GM12878 (cell line): Measurements from ENCODE around the gene GREM1. TPM values are rescaled to one million over a fixed set of nuclear protein-coding genes. Genes with fewer than 3 reads are reported as not detected.
A peak's percentile ranks its signal among the peaks of the same experiment; 100 is the strongest.

ENCODE experiments used
- ATAC-seq: fragments of 200-7000 bp; cut with Tn5 transposase; 3 replicates; pipeline ENCODE4 v1.9.1; 2020; ENCODE audit warnings: mild to moderate bottlenecking, moderate library complexity
- BruUV-seq: library from RNA; stranded (reverse); fragments of 400-500 nt; replicated peaks from 2 replicates; lab custom pipeline; 2021; lab: Mats Ljungman, UMichigan
- CTCF ChIA-PET: fragments of 300-600 bp; sonication (Branson Sonifier 250); formaldehyde crosslinking; extraction: SDS; loops from one replicate; lab custom pipeline; 2021; ENCODE audit warnings: inconsistent platforms; lab: Yijun Ruan, JAX
- POLR2A ChIA-PET: fragments of 350-600 bp; formaldehyde crosslinking; extraction: SDS; loops from one replicate; lab custom pipeline; 2021; ENCODE audit warnings: inconsistent platforms; lab: Charles Lee
- RAD21 ChIA-PET: fragments of 300-600 bp; sonication (Branson Sonifier 250); formaldehyde crosslinking; loops from one replicate; lab custom pipeline; 2023; ENCODE audit warnings: antibody characterized with exemption; ENCODE audit not compliant: unreplicated experiment; lab: Charles Lee
- SMC1A ChIA-PET: fragments of 300-600 bp; sonication (Branson Sonifier 250); formaldehyde crosslinking; loops from one replicate; lab custom pipeline; 2023; ENCODE audit not compliant: unreplicated experiment, uncharacterized antibody; lab: Charles Lee
- DNase-seq: peaks from one replicate; pipeline ENCODE4 v3.0.0-alpha.2; 2011; ENCODE audit warnings: low read depth, low spot score
- FAIRE-seq: peaks from 3 replicates; lab custom pipeline; 2011; peaks lifted over from hg19 to GRCh38; lab: Jason Lieb, UNC
- H2AFZ ChIP-seq: 2 replicates; pipeline ENCODE4 v1.6.0; 2011; ENCODE audit warnings: low read depth, low read length, control low read depth; ENCODE audit not compliant: control insufficient read depth
- H3K27ac ChIP-seq: 2 replicates; pipeline ENCODE4 v1.5.1; 2011; ENCODE audit warnings: control low read depth; ENCODE audit not compliant: control insufficient read depth, insufficient read depth
- H3K27me3 ChIP-seq, 2 experiments: replicated peaks in 1 of 2; 2 replicates each; pipeline versions ENCODE4 v1.6.0 to v1.6.1; 2011; ENCODE audit warnings: low read length in 1 of 2; ENCODE audit not compliant: control insufficient read depth in 2 of 2, insufficient read depth in 2 of 2
- H3K36me3 ChIP-seq, 2 experiments: 2 replicates each; pipeline ENCODE4 v1.5.1; 2011; ENCODE audit warnings: low read length in 1 of 2; ENCODE audit not compliant: control insufficient read depth in 2 of 2, insufficient read depth in 2 of 2
- H3K4me1 ChIP-seq: 2 replicates; pipeline ENCODE4 v1.6.1; 2011; ENCODE audit warnings: mild to moderate bottlenecking, low read length, moderate library complexity, mixed read lengths; ENCODE audit not compliant: control insufficient read depth, insufficient read depth
- H3K4me2 ChIP-seq: 2 replicates; pipeline ENCODE4 v1.6.0; 2011; ENCODE audit warnings: control low read depth; ENCODE audit not compliant: control insufficient read depth, insufficient read depth
- H3K4me3 ChIP-seq: fragments of 200-600 bp; sonication (generic); 2 replicates; pipeline ENCODE4 v1.5.1; 2016
- H3K79me2 ChIP-seq: 2 replicates; pipeline ENCODE4 v1.6.0; 2011; ENCODE audit warnings: low read length; ENCODE audit not compliant: control insufficient read depth, insufficient read depth
- H3K9ac ChIP-seq: 2 replicates; pipeline ENCODE4 v1.8.0; 2011; ENCODE audit warnings: low read length, control low read depth, mixed read lengths; ENCODE audit not compliant: control insufficient read depth, insufficient read depth
- H3K9me3 ChIP-seq: replicated peaks from 3 replicates; pipeline ENCODE4 v1.5.1; 2011; ENCODE audit warnings: mild to moderate bottlenecking, low read length; ENCODE audit not compliant: control insufficient read depth, insufficient read depth
- H4K20me1 ChIP-seq: 2 replicates; pipeline ENCODE4 v1.6.0; 2011; ENCODE audit not compliant: control insufficient read depth, insufficient read depth
- ATF7 ChIP-seq: fragments of 450-650 bp; IDR thresholded peaks from 2 replicates; pipeline ENCODE4 v1.6.1; 2016; ENCODE audit warnings: low read depth, mild to moderate bottlenecking
- CTCF ChIP-seq, 3 experiments: IDR thresholded peaks in 2 of 3; conservative IDR thresholded peaks in 1 of 3; 2 replicates each; pipeline ENCODE4 v1.5.1; 2011; ENCODE audit warnings: low read depth in 3 of 3, low read length in 3 of 3, mild to moderate bottlenecking in 3 of 3, control low read depth in 2 of 3, moderate library complexity in 2 of 3, inconsistent platforms in 1 of 3, mixed read lengths in 1 of 3; ENCODE audit not compliant: control insufficient read depth in 2 of 3, insufficient read depth in 1 of 3; ENCODE audit errors: extremely low read depth in 1 of 3
- POLR2AphosphoS5 ChIP-seq: IDR thresholded peaks from 2 replicates; pipeline ENCODE4 v1.6.1; 2011; ENCODE audit warnings: mild to moderate bottlenecking, low read length, inconsistent platforms
- USF2 ChIP-seq: IDR thresholded peaks from 2 replicates; pipeline ENCODE4 v1.6.1; 2011; ENCODE audit warnings: low read depth, low read length, improper control_type of control experiment, borderline replicate concordance
- ZZZ3 ChIP-seq: IDR thresholded peaks from 2 replicates; pipeline ENCODE4 v1.6.1; 2011; ENCODE audit warnings: low read depth; ENCODE audit not compliant: control insufficient read depth, insufficient read length
- WGBS: methylation state at CpG from one replicate; pipeline ENCODE4 v1.1.6; 2016; ENCODE audit warnings: low lambda C conversion rate; ENCODE audit not compliant: insufficient replicate concordance, insufficient coverage; ENCODE audit errors: missing lambda C conversion rate; 5-methylcytosine and 5-hydroxymethylcytosine counted together
- in situ Hi-C: fragments of 300-500 bp; cut with MboI; formaldehyde crosslinking; loops from 9 replicates; pipeline ENCODE4 v1.14.3; 2018; ENCODE audit warnings: mixed read lengths
- intact Hi-C: fragments of 100-400 bp; cut with micrococcal nuclease; formaldehyde crosslinking; loops from one replicate; pipeline ENCODE4 v1.14.2; 2022; ENCODE audit not compliant: unreplicated experiment
- polyA plus RNA-seq, 11 experiments: library from polyadenylated mRNA; depleted of rRNA in 4 of 11; unstranded in 6 of 11; stranded (reverse) in 5 of 11; fragments of >200 nt; fragmentation: Nextera tagmentation in 4 of 11; fragmentation: Illumina TruSeq in 1 of 11; extraction: Ambion mirVana in 4 of 11; extraction: Trizol in 1 of 11; gene quantifications; 1 replicate in 1 of 11; 2 replicates in 10 of 11; pipeline versions ENCODE4 v1.2.1 to v1.2.3, GENCODE V29; 2011 to 2016; ENCODE audit warnings: inconsistent platforms in 2 of 11, missing spikeins in 2 of 11, low read depth in 1 of 11
- total RNA-seq, 4 experiments: library from RNA; depleted of rRNA in 3 of 4; stranded (reverse); fragments of >200 nt in 3 of 4; fragmentation: Illumina TruSeq in 1 of 4; extraction: Trizol in 1 of 4; gene quantifications; 2 replicates each; pipeline versions ENCODE4 v1.2.1 to v1.2.3, GENCODE V29; 2013 to 2021
- TF ChIP-seq, protein P1 (sequence below): fragments of 450-650 bp; IDR thresholded peaks from 2 replicates; pipeline ENCODE4 v1.6.1; 2016; ENCODE audit warnings: mild to moderate bottlenecking, moderate library complexity, borderline replicate concordance

The GREM1 gene
- total and polyA plus RNA-seq, 10 of the 15 experiments (the other 5 are each of a cell fraction or from before 2014, with no cell fraction given) = 0.08 to 0.36 (median 0.08) TPM; not detected in 7

- Histone ChIP-seq H3K4me3 (no peak overlapping the region), H4K20me1 (no peaks in the 10 kb centered on the region), H2AFZ (no peak overlapping the region), H3K9me3 (no peaks in the 10 kb centered on the region), H3K27me3 (no peaks in the 10 kb centered on the region), H3K4me2 (no peak overlapping the region), H3K79me2 (no peaks in the 10 kb centered on the region), H3K9ac (no peak overlapping the region), H3K4me1 (no peaks in the 10 kb centered on the region), H3K36me3 (no peaks in the 10 kb centered on the region), H3K27ac (no peak overlapping the region)
- RAD21 ChIA-PET = no interaction called here
- POLR2A ChIA-PET = interaction anchor here (0.9 kb wide), 1 partner anchor 138 kb away, joined by 3 read pairs; no protein-coding TSS in a partner anchor
- in situ Hi-C loops = loop anchor here (10.0 kb wide), 1 partner anchor 286 kb away; no protein-coding TSS in a partner anchor
- FAIRE-seq (no peak), DNase-seq (no peak), ATAC-seq (no peak)
- CTCF ChIA-PET = interaction anchor here (0.8 to 1.3 kb wide), 5 partner anchors 9 to 284 kb away, joined by 3 to 7 read pairs (median 4); no protein-coding TSS in a partner anchor
- SMC1A ChIA-PET = interaction anchor here (1.0 kb wide), 3 partner anchors 11 to 268 kb away, joined by 3 to 4 read pairs (median 3); no protein-coding TSS in a partner anchor
- WGBS = 100% methylated on average over 2 of the region's 2 CpGs
- intact Hi-C loops = no loop called here
- no peak for TF ChIP-seq ZZZ3
- 0 out of 2 replicates have a peak, but pooled peaks have one; percentile 17 for TF ChIP-seq ATF7
- no TSS peak for BruUV-seq
Observed at GRCh38 chr15:32668942-32669341, 48.9 kb upstream of the GREM1 start.

DNA sequence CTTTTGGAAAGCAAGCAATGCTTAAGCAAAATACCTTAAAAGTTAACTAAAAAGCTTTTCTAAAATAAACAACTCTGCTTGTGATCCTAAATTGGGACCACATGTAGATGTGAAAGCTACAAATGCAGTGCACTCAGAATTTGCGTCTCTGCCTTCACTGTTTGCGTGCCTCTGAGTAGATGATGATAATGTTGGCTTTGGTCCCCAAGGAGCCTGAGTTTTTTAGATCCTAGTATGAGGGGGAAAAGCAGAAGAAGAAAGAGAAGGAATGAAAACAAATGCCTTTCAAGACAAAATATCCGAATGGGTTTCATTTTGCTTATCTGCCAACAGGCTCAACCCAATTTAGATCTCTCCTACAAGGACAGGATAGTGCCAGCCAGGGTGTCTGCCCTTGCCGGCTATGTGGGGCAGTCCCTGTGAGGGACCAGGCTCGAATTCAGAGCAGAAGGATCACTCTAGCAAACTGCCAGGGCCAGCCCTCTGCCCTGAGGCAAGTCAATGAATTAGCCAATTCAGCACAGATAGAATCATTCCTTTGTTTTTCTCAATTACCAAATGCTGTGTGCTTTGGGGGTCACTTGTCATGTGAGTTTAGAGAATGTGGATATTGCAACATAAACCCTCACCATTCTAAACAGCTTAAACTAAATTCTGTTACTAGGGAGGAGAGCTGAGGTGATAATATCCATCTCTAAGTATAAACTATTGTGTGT lies 47.8 kb upstream of the GREM1 start:
- Histone ChIP-seq H3K27me3 (no peaks in the 10 kb centered on the region), H3K9ac (no peak overlapping the region), H3K36me3 (no peaks in the 10 kb centered on the region), H3K79me2 (no peaks in the 10 kb centered on the region), H3K9me3 (no peaks in the 10 kb centered on the region), H2AFZ (no peak overlapping the region), H3K4me3 (no peak overlapping the region), H4K20me1 (no peaks in the 10 kb centered on the region), H3K4me1 (no peaks in the 10 kb centered on the region), H3K27ac (no peak overlapping the region), H3K4me2 (no peak overlapping the region)
- FAIRE-seq (no peak), DNase-seq (no peak), ATAC-seq (no peak)
- ChIA-PET SMC1A (interaction anchor here (1.0 kb wide), 1 partner anchor 11 kb away, joined by 3 read pairs; no protein-coding TSS in a partner anchor), RAD21 (interaction anchor here (0.7 kb wide), 1 partner anchor 327 kb away, joined by 3 read pairs; no protein-coding TSS in a partner anchor), CTCF (interaction anchor here (0.7 to 1.3 kb wide), 6 partner anchors 15 to 419 kb away, joined by 3 to 7 read pairs (median 4); no protein-coding TSS in a partner anchor), POLR2A (interaction anchor here (0.9 kb wide), 1 partner anchor 137 kb away, joined by 3 read pairs; no protein-coding TSS in a partner anchor)
- whole genome bisulfite sequencing = 78% methylated on average over 5 of the region's 5 CpGs
- intact Hi-C loops = no loop called here
- no TSS peak for BruUV-seq
- in situ Hi-C loops = loop anchor here (10.0 kb wide), 1 partner anchor 285 kb away; no protein-coding TSS in a partner anchor
- TF ChIP-seq CTCF (IDR thresholded peaks at IDR 0.05 in 2 of 3, conservative IDR thresholded peaks at IDR 0.05 in 1 of 3; ENCODE audit: control insufficient read depth in 2 of 3, extremely low read depth in 1 of 3, insufficient read depth in 1 of 3, low read depth in 3 of 3, low read length in 3 of 3) (no peak), POLR2AphosphoS5 (no peak), USF2 (no peak)
- TF ChIP-seq, protein P1, sequence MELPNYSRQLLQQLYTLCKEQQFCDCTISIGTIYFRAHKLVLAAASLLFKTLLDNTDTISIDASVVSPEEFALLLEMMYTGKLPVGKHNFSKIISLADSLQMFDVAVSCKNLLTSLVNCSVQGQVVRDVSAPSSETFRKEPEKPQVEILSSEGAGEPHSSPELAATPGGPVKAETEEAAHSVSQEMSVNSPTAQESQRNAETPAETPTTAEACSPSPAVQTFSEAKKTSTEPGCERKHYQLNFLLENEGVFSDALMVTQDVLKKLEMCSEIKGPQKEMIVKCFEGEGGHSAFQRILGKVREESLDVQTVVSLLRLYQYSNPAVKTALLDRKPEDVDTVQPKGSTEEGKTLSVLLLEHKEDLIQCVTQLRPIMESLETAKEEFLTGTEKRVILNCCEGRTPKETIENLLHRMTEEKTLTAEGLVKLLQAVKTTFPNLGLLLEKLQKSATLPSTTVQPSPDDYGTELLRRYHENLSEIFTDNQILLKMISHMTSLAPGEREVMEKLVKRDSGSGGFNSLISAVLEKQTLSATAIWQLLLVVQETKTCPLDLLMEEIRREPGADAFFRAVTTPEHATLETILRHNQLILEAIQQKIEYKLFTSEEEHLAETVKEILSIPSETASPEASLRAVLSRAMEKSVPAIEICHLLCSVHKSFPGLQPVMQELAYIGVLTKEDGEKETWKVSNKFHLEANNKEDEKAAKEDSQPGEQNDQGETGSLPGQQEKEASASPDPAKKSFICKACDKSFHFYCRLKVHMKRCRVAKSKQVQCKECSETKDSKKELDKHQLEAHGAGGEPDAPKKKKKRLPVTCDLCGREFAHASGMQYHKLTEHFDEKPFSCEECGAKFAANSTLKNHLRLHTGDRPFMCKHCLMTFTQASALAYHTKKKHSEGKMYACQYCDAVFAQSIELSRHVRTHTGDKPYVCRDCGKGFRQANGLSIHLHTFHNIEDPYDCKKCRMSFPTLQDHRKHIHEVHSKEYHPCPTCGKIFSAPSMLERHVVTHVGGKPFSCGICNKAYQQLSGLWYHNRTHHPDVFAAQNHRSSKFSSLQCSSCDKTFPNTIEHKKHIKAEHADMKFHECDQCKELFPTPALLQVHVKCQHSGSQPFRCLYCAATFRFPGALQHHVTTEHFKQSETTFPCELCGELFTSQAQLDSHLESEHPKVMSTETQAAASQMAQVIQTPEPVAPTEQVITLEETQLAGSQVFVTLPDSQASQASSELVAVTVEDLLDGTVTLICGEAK = no peak
